Endothelial cell of umbilical vein (primary cell): ENCODE measurements around the gene SPAG9. TPM values are rescaled to one million over a fixed set of nuclear protein-coding genes. Genes with fewer than 3 reads are reported as not detected.

ENCODE experiments used
- BruUV-seq: library from RNA; stranded (reverse); fragments of 400-500 nt; replicated peaks from 2 replicates; lab custom pipeline; 2021; lab: Mats Ljungman, UMichigan
- CTCF ChIA-PET: fragments of 300-600, 350-600 bp; sonication (Branson Sonifier 250); formaldehyde crosslinking; loops from one replicate; lab custom pipeline; 2021; ENCODE audit warnings: antibody characterized with exemption, inconsistent platforms; lab: Charles Lee
- POLR2A ChIA-PET: fragments of 300-600, 350-600 bp; sonication (Branson Sonifier 250); formaldehyde crosslinking; loops from one replicate; lab custom pipeline; 2021; ENCODE audit warnings: antibody characterized with exemption, inconsistent platforms; lab: Charles Lee
- DNase-seq: peaks from one replicate; pipeline ENCODE4 v3.0.0-alpha.2; 2011; ENCODE audit warnings: low read depth, low spot score
- FAIRE-seq: peaks from 2 replicates; lab custom pipeline; 2011; peaks lifted over from hg19 to GRCh38; lab: Jason Lieb, UNC
- H2AFZ ChIP-seq: 2 replicates; pipeline ENCODE4 v1.6.0; 2012; ENCODE audit warnings: low read depth, low read length, control low read depth, inconsistent platforms
- H3K27ac ChIP-seq: 2 replicates; pipeline ENCODE4 v1.5.1; 2011; ENCODE audit warnings: low read depth, mild to moderate bottlenecking, control low read depth, low read length, moderate library complexity; ENCODE audit not compliant: insufficient read depth
- H3K27me3 ChIP-seq, 2 experiments: 2 replicates each; pipeline versions ENCODE4 v1.6.0 to v1.6.1; 2011; ENCODE audit warnings: low read length in 2 of 2, mixed read lengths in 1 of 2; ENCODE audit not compliant: control insufficient read depth in 2 of 2, insufficient read depth in 2 of 2
- H3K36me3 ChIP-seq, 2 experiments: 2 replicates in 1 of 2; 3 replicates in 1 of 2; pipeline ENCODE4 v1.5.1; 2011; ENCODE audit warnings: low read length in 2 of 2, mild to moderate bottlenecking in 1 of 2, moderate library complexity in 1 of 2; ENCODE audit not compliant: control insufficient read depth in 2 of 2, insufficient read depth in 2 of 2; ENCODE audit errors: extremely low read depth in 1 of 2
- H3K4me1 ChIP-seq: 3 replicates; pipeline ENCODE4 v1.5.1; 2011; ENCODE audit warnings: mild to moderate bottlenecking, low read length; ENCODE audit not compliant: control insufficient read depth, insufficient read depth; ENCODE audit errors: extremely low read depth
- H3K4me2 ChIP-seq: 2 replicates; pipeline ENCODE4 v1.6.1; 2011; ENCODE audit warnings: low read length, control low read depth, mixed read lengths; ENCODE audit not compliant: insufficient read depth
- H3K4me3 ChIP-seq, 3 experiments: fragments of 200-600 bp in 1 of 3; sonication (generic), shearing (Covaris generic) in 1 of 3; replicated peaks in 1 of 3; 2 replicates each; pipeline ENCODE4 v1.5.1; 2011 to 2016; ENCODE audit warnings: control low read depth in 3 of 3, low read length in 3 of 3, mild to moderate bottlenecking in 2 of 3, inconsistent platforms in 1 of 3, low read depth in 1 of 3, moderate library complexity in 1 of 3; ENCODE audit not compliant: insufficient read depth in 1 of 3
- H3K79me2 ChIP-seq: 2 replicates; pipeline ENCODE4 v1.6.0; 2012; ENCODE audit warnings: low read length, inconsistent platforms; ENCODE audit not compliant: control insufficient read depth, insufficient read depth
- H3K9ac ChIP-seq: replicated peaks from 2 replicates; pipeline ENCODE3; 2011; ENCODE audit warnings: low read length, control low read depth; ENCODE audit not compliant: insufficient read depth; ENCODE audit errors: extremely low read depth
- H3K9me1 ChIP-seq: replicated peaks from 3 replicates; pipeline ENCODE4 v1.6.0; 2011; ENCODE audit warnings: mild to moderate bottlenecking, low read length; ENCODE audit not compliant: control insufficient read depth, insufficient read depth; ENCODE audit errors: extremely low read depth
- H3K9me3 ChIP-seq: replicated peaks from 2 replicates; pipeline ENCODE4 v1.5.1; 2012; ENCODE audit warnings: low read length, inconsistent platforms; ENCODE audit not compliant: control insufficient read depth, insufficient read depth
- H4K20me1 ChIP-seq: replicated peaks from 2 replicates; pipeline ENCODE3; 2011; ENCODE audit warnings: mild to moderate bottlenecking, low read length; ENCODE audit not compliant: control insufficient read depth, insufficient read depth; ENCODE audit errors: extremely low read depth
- EZH2 ChIP-seq: IDR thresholded peaks from 2 replicates; pipeline ENCODE4 v1.6.1; 2012; ENCODE audit warnings: borderline replicate concordance, low read depth, mild to moderate bottlenecking, moderate library complexity, low read length, inconsistent platforms; ENCODE audit not compliant: severe bottlenecking
- FOS ChIP-seq: IDR thresholded peaks from 2 replicates; pipeline ENCODE4 v1.6.1; 2011; ENCODE audit warnings: mild to moderate bottlenecking, low read length, moderate library complexity, borderline replicate concordance; ENCODE audit not compliant: insufficient read depth
- GATA2 ChIP-seq: IDR thresholded peaks from 2 replicates; pipeline ENCODE4 v1.7.0; 2011; ENCODE audit warnings: low read depth, mild to moderate bottlenecking, moderate library complexity, mixed read lengths, low read length; ENCODE audit not compliant: insufficient read length, insufficient read depth
- JUN ChIP-seq: IDR thresholded peaks from 2 replicates; pipeline ENCODE4 v1.6.1; 2011; ENCODE audit warnings: borderline replicate concordance, low read depth; ENCODE audit not compliant: insufficient read length, insufficient read depth
- MYC ChIP-seq: IDR thresholded peaks from one replicate; pipeline ENCODE4 v1.6.1; 2011; ENCODE audit warnings: mild to moderate bottlenecking, low read depth, low read length
- POLR2A ChIP-seq: IDR thresholded peaks from 2 replicates; pipeline ENCODE4 v1.6.1; 2012; ENCODE audit warnings: low read depth, mild to moderate bottlenecking, control low read depth, low read length
- POLR2AphosphoS5 ChIP-seq: IDR thresholded peaks from 2 replicates; pipeline ENCODE4 v1.6.1; 2012; ENCODE audit warnings: low read depth, mild to moderate bottlenecking, control low read depth, low read length, moderate library complexity; ENCODE audit not compliant: insufficient read depth
- dilution Hi-C: fragments of 300-500 bp; cut with MboI; formaldehyde crosslinking; loops from one replicate; pipeline ENCODE4 v1.15.0; 2019; ENCODE audit warnings: low sequenced_read_pairs; ENCODE audit not compliant: extremely low pct_ligation_motif_present
- intact Hi-C: fragments of 100-400 bp; cut with micrococcal nuclease; formaldehyde crosslinking; loops from one replicate; pipeline ENCODE4 v1.10.0; 2022
- polyA plus RNA-seq, 4 experiments: library from polyadenylated mRNA; depleted of rRNA in 3 of 4; stranded (reverse) in 3 of 4; unstranded in 1 of 4; fragments of >200 nt; gene quantifications; 2 replicates each; pipeline versions ENCODE4 v1.2.1 to v1.2.3, GENCODE V29; 2011 to 2012; ENCODE audit warnings: missing spikeins in 1 of 4
- total RNA-seq: library from RNA; stranded (reverse); gene quantifications from 2 replicates; pipeline ENCODE4 v1.2.3, GENCODE V29; 2021
- TF ChIP-seq, protein P1 (sequence below): IDR thresholded peaks from 2 replicates; pipeline ENCODE4 v1.6.1; 2011; ENCODE audit not compliant: insufficient read depth, insufficient read length
- TF ChIP-seq, protein P2 (sequence below), 2 donors: IDR thresholded peaks; 1 replicate in 1 of 2; 2 replicates in 1 of 2; pipeline ENCODE4 v1.5.1; 2011; ENCODE audit warnings: low read length in 2 of 2, mild to moderate bottlenecking in 2 of 2, moderate library complexity in 2 of 2, control low read depth in 1 of 2, inconsistent platforms in 1 of 2, low read depth in 1 of 2; ENCODE audit not compliant: insufficient read depth in 1 of 2; ENCODE audit errors: extremely low read depth in 1 of 2

SPAG9 gene
- total and polyA plus RNA-seq, 2 donors (not counting 3 experiments of a cell fraction or from before 2014, with no cell fraction given): 16.5 to 75.0 TPM

DNA sequence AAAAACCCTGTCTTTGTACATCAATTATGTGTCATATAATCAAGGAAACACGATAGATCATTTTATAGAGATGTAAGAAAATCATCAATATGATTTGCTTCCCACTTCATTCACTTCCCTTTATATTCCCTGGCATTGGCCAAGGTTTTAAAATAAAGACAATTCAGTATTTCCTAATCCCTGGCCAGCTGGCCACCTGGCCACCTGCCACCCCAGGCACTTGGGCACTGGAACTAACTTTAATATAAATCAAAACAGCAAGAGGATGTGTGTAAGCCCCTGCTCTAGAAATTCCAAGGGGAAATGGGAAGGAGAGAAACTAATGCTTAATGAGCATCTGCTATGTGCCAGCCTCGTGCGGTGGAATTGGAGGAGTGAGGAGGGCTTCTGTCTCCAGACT, 195.9 kb downstream of the SPAG9 start:
- BruUV-seq: no TSS peak
- dilution Hi-C loops: no loop called here
- CTCF ChIA-PET: interaction anchor here (1.0 to 1.3 kb wide), 2 partner anchors 9 to 32 kb away, joined by 3 to 5 read pairs; no protein-coding TSS in a partner anchor

More for the DNA sequence above, 195.9 kb downstream of the SPAG9 start:
- no peaks in the 10 kb centered on the region for H3K9me3 ChIP-seq
- no peaks in the 10 kb centered on the region for H3K4me1 ChIP-seq
- FAIRE-seq (no peak), DNase-seq (no peak)
- H3K27ac ChIP-seq: no peak overlapping the region
- intact Hi-C loops: no loop called here
- POLR2A ChIA-PET: no interaction called here
- H3K79me2 ChIP-seq: no peaks in the 10 kb centered on the region
- H3K9me1 ChIP-seq: no peaks in the 10 kb centered on the region
- H3K9ac ChIP-seq: no peak overlapping the region
- H3K27me3 ChIP-seq: no peaks in the 10 kb centered on the region
- H4K20me1 ChIP-seq: no peaks in the 10 kb centered on the region
- H3K36me3 ChIP-seq: no peaks in the 10 kb centered on the region
- TF ChIP-seq FOS: no peak
- no peak for TF ChIP-seq MYC
- TF ChIP-seq POLR2AphosphoS5: no peak
- TF ChIP-seq JUN: no peak
- TF ChIP-seq POLR2A: no peak
- TF ChIP-seq EZH2: no peak
- no peak for TF ChIP-seq GATA2
- TF ChIP-seq, protein P1, sequence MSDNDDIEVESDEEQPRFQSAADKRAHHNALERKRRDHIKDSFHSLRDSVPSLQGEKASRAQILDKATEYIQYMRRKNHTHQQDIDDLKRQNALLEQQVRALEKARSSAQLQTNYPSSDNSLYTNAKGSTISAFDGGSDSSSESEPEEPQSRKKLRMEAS: no peak
- TF ChIP-seq, protein P2, sequence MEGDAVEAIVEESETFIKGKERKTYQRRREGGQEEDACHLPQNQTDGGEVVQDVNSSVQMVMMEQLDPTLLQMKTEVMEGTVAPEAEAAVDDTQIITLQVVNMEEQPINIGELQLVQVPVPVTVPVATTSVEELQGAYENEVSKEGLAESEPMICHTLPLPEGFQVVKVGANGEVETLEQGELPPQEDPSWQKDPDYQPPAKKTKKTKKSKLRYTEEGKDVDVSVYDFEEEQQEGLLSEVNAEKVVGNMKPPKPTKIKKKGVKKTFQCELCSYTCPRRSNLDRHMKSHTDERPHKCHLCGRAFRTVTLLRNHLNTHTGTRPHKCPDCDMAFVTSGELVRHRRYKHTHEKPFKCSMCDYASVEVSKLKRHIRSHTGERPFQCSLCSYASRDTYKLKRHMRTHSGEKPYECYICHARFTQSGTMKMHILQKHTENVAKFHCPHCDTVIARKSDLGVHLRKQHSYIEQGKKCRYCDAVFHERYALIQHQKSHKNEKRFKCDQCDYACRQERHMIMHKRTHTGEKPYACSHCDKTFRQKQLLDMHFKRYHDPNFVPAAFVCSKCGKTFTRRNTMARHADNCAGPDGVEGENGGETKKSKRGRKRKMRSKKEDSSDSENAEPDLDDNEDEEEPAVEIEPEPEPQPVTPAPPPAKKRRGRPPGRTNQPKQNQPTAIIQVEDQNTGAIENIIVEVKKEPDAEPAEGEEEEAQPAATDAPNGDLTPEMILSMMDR (IDR thresholded peaks at IDR 0.05; ENCODE audit: extremely low read depth in 1 of 2, insufficient read depth in 1 of 2, low read depth in 1 of 2, low read length in 2 of 2): no peak
- H3K4me2 ChIP-seq: no peak overlapping the region
- no peak overlapping the region for H3K4me3 ChIP-seq
- H2AFZ ChIP-seq: no peak overlapping the region
